Measurements from ENCODE around the gene RELL2. TPM values are rescaled to one million over a fixed set of nuclear protein-coding genes. Genes with fewer than 3 reads are reported as not detected.

RELL2 gene, protein sequence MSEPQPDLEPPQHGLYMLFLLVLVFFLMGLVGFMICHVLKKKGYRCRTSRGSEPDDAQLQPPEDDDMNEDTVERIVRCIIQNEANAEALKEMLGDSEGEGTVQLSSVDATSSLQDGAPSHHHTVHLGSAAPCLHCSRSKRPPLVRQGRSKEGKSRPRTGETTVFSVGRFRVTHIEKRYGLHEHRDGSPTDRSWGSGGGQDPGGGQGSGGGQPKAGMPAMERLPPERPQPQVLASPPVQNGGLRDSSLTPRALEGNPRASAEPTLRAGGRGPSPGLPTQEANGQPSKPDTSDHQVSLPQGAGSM
- 4.3 TPM for polyA plus RNA-seq (2013, experiment 1 of 2)
- 4.2 TPM for polyA plus RNA-seq (2013, experiment 2 of 2)

DNA sequence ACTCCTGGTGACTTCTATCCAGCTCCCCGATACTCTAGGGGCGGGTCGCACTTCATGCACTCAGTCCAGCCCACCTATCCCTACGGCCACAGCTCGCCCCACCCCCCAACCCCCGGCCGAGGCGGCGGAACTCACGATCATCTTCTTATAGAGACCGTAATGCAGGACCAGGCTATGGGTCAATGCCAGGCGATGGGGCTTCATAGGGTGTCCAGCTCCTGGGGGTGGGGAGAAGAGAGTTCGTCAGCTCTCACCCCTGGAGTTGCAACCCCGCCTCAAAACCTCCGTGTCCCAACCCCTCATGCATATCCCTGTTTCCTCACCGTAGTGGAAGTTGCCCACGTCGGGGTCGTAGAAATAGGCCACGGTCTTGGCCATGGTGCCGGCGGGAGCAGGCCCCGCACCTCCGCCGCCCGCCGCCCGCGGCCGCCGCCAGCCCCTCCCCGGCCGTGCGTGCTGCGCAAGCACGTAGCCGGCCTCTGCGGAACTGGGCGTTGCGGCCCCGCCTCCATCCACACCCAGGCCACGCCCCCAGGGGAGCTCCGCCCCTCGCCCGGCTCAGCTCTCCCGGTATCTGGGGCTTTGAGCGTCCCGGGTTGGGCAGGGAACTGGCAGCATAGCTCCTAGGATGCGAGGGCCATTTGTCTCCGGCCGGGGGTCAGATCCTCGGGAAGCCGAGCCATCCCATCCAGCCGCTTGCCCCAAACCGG, at the start of gene RELL2, which contains the start of gene HDAC3:
Gene RELL2, plus strand, starts transcription at position 585 of the 710 bp plus-strand sequence. CDS start 1,229 bp downstream, outside the sequence.
Gene HDAC3, minus strand, starts transcription at position 437 of the 710 bp plus-strand sequence. Its CDS starts 59 bp downstream, at position 378.
- H3K4me2 ChIP-seq (ENCODE audit: low read length), result peak within 1 kb of the TSS; percentile 85
- H3K4me1 ChIP-seq (ENCODE audit: control insufficient read depth, low read depth, low read length), result no peaks in the 10 kb centered on the region
- H2BK15ac ChIP-seq (replicated peaks; ENCODE audit: low read depth), result no peak within 1 kb of the TSS
- H2AK5ac ChIP-seq (ENCODE audit: low read length), result no peak within 1 kb of the TSS
- peaks cover 14% of the 10 kb centered on the region for H3K79me1 ChIP-seq (ENCODE audit: low read length)
- H3K36me3 ChIP-seq (ENCODE audit: control insufficient read depth, insufficient read depth, low read length), result no peaks in the 10 kb centered on the region
- H3K27me3 ChIP-seq (ENCODE audit: insufficient read depth, low read length, poor library complexity), result no peaks in the 10 kb centered on the region
- WGBS (ENCODE audit: extremely low coverage, insufficient coverage, low lambda C conversion rate), result no CpG with 5 or more reads among the region's 55 CpGs
- peaks cover 25% of the 10 kb centered on the region for H3K79me2 ChIP-seq (ENCODE audit: control insufficient read depth, insufficient read depth, low read length)
- H4K5ac ChIP-seq (ENCODE audit: low read length), result no peak within 1 kb of the TSS
- H3K9ac ChIP-seq (ENCODE audit: low read length), result peak within 1 kb of the TSS; percentile 88
- H2BK120ac ChIP-seq (ENCODE audit: low read depth, low read length), result no peak within 1 kb of the TSS
- no peak within 1 kb of the TSS for H3K4ac ChIP-seq (ENCODE audit: low read depth, low read length)
- H3K4me3 ChIP-seq (ENCODE audit: low read length), result peak within 1 kb of the TSS; percentile 80
- peak within 1 kb of the TSS; percentile 32 for H3K27ac ChIP-seq (ENCODE audit: low read depth, low read length)
- H2BK5ac ChIP-seq (ENCODE audit: low read length), result peak within 1 kb of the TSS; percentile 21
- H3K56ac ChIP-seq (ENCODE audit: low read length), result peak within 1 kb of the TSS; percentile 94
- H3K23ac ChIP-seq (ENCODE audit: low read length), result peak within 1 kb of the TSS; percentile 48
- H4K8ac ChIP-seq (ENCODE audit: low read depth, low read length), result no peak within 1 kb of the TSS
- peak; percentile 95 for DNase-seq
- H3K18ac ChIP-seq (ENCODE audit: low read length), result peak within 1 kb of the TSS; percentile 33

DNA sequence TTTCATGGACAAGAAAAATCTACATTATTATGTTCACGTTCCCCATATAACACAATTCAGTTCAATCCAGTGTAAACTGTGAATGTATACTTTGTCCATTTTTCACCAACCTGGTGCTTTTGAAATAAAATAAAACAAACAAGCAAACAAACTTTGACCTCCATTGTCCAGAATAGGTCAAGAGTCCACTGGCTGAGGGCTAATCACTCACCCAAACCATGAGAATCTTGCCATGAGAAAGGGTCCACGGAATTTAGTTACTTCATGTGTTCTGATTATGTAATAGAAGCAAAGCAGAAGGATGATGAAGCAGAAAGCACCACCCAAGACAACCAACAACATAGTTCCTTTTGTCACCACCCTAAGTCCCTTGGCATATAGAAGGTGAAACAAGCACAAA, 46.7 kb upstream of the RELL2 start:
- Histone ChIP-seq H2BK120ac (ENCODE audit: low read depth, low read length) (no peak overlapping the region), H3K27ac (ENCODE audit: low read depth, low read length) (no peak overlapping the region), H3K23ac (ENCODE audit: low read length) (no peak overlapping the region), H3K56ac (ENCODE audit: low read length) (no peak overlapping the region), H3K4me1 (ENCODE audit: control insufficient read depth, low read depth, low read length) (no peaks in the 10 kb centered on the region), H2BK15ac (replicated peaks; ENCODE audit: low read depth) (no peak overlapping the region), H3K79me1 (ENCODE audit: low read length) (peaks cover 17% of the 10 kb centered on the region), H3K27me3 (ENCODE audit: insufficient read depth, low read length, poor library complexity) (no peaks in the 10 kb centered on the region), H3K4me2 (ENCODE audit: low read length) (no peak overlapping the region), H3K4ac (ENCODE audit: low read depth, low read length) (no peak overlapping the region), H2AK5ac (ENCODE audit: low read length) (no peak overlapping the region), H3K9ac (ENCODE audit: low read length) (no peak overlapping the region), H3K79me2 (ENCODE audit: control insufficient read depth, insufficient read depth, low read length) (peaks cover 23% of the 10 kb centered on the region), H4K5ac (ENCODE audit: low read length) (no peak overlapping the region), H2BK5ac (ENCODE audit: low read length) (no peak overlapping the region), H4K8ac (ENCODE audit: low read depth, low read length) (no peak overlapping the region), H3K18ac (ENCODE audit: low read length) (no peak overlapping the region), H3K4me3 (ENCODE audit: low read length) (no peak overlapping the region), H3K36me3 (ENCODE audit: control insufficient read depth, insufficient read depth, low read length) (no peaks in the 10 kb centered on the region)
- DNase-seq, result no peak
- WGBS (ENCODE audit: extremely low coverage, insufficient coverage, low lambda C conversion rate), result no CpG with 5 or more reads among the region's 2 CpGs

DNA sequence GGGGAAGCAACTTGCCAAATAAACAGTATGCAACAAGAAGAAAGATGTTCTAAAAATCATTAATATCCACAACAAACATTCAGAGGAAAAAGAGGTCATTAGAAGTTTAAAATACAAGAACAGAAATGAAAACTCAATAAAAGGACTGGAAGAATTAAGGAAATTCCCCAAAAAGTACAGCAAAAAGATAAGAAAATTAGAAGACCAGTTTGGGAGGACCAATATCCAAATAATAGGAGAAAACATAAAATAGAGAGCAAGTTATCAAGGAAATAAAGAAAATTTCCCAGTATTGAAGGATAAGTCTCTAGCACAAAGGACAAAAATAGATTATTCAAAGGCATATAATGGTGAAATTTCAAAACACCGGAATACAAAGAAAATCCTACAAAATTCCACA, 39.9 kb upstream of the RELL2 start:
- Histone ChIP-seq H2BK15ac (replicated peaks; ENCODE audit: low read depth) (no peak overlapping the region), H3K27ac (ENCODE audit: low read depth, low read length) (no peak overlapping the region), H3K18ac (ENCODE audit: low read length) (no peak overlapping the region), H3K36me3 (ENCODE audit: control insufficient read depth, insufficient read depth, low read length) (no peaks in the 10 kb centered on the region), H2BK120ac (ENCODE audit: low read depth, low read length) (no peak overlapping the region), H3K4me3 (ENCODE audit: low read length) (no peak overlapping the region), H3K27me3 (ENCODE audit: insufficient read depth, low read length, poor library complexity) (no peaks in the 10 kb centered on the region), H2AK5ac (ENCODE audit: low read length) (no peak overlapping the region), H3K4me2 (ENCODE audit: low read length) (no peak overlapping the region), H4K5ac (ENCODE audit: low read length) (no peak overlapping the region), H4K8ac (ENCODE audit: low read depth, low read length) (no peak overlapping the region), H3K4me1 (ENCODE audit: control insufficient read depth, low read depth, low read length) (no peaks in the 10 kb centered on the region), H3K23ac (ENCODE audit: low read length) (no peak overlapping the region), H3K4ac (ENCODE audit: low read depth, low read length) (no peak overlapping the region), H3K79me2 (ENCODE audit: control insufficient read depth, insufficient read depth, low read length) (peaks cover 32% of the 10 kb centered on the region), H3K79me1 (ENCODE audit: low read length) (peaks cover 18% of the 10 kb centered on the region), H3K9ac (ENCODE audit: low read length) (no peak overlapping the region), H2BK5ac (ENCODE audit: low read length) (no peak overlapping the region), H3K56ac (ENCODE audit: low read length) (no peak overlapping the region)
- no peak for DNase-seq
- no CpG with 5 or more reads among the region's 1 CpG for WGBS (ENCODE audit: extremely low coverage, insufficient coverage, low lambda C conversion rate)

DNA sequence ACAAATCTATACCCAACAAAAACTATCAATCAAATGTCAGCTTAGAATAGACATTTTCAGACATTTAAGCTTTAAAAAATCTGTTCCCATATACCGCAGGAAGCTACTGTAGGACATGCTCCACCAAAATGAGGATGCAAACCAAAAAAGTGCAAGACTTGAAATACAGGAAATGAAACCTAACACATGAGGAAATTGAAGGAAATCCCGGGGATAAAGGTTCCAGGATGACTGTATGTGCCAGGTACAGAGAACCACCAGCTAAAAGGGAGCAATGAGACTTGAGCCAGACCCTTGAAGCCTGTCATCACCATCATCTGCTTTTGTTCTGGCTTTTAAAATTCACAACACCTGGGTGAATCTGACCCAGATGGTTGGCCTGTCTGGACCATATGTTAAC, 39.4 kb upstream of the RELL2 start:
- no peak overlapping the region for H3K27ac ChIP-seq (ENCODE audit: low read depth, low read length)
- no peaks in the 10 kb centered on the region for H3K27me3 ChIP-seq (ENCODE audit: insufficient read depth, low read length, poor library complexity)
- WGBS (ENCODE audit: extremely low coverage, insufficient coverage, low lambda C conversion rate), result no CpG with 5 or more reads among the region's 2 CpGs
- no peak overlapping the region for H4K8ac ChIP-seq (ENCODE audit: low read depth, low read length)
- no peak overlapping the region for H3K4me3 ChIP-seq (ENCODE audit: low read length)
- no peak overlapping the region for H3K56ac ChIP-seq (ENCODE audit: low read length)
- no peak overlapping the region for H2BK120ac ChIP-seq (ENCODE audit: low read depth, low read length)
- no peak overlapping the region for H2BK5ac ChIP-seq (ENCODE audit: low read length)
- no peak overlapping the region for H3K4me2 ChIP-seq (ENCODE audit: low read length)
- no peak for DNase-seq
- no peak overlapping the region for H3K23ac ChIP-seq (ENCODE audit: low read length)
- H2AK5ac ChIP-seq (ENCODE audit: low read length), result no peak overlapping the region
- no peaks in the 10 kb centered on the region for H3K36me3 ChIP-seq (ENCODE audit: control insufficient read depth, insufficient read depth, low read length)
- H3K79me2 ChIP-seq (ENCODE audit: control insufficient read depth, insufficient read depth, low read length), result peaks cover 36% of the 10 kb centered on the region
- no peaks in the 10 kb centered on the region for H3K4me1 ChIP-seq (ENCODE audit: control insufficient read depth, low read depth, low read length)
- no peak overlapping the region for H3K18ac ChIP-seq (ENCODE audit: low read length)
- H3K4ac ChIP-seq (ENCODE audit: low read depth, low read length), result no peak overlapping the region
- no peak overlapping the region for H3K9ac ChIP-seq (ENCODE audit: low read length)
- H2BK15ac ChIP-seq (replicated peaks; ENCODE audit: low read depth), result no peak overlapping the region
- H4K5ac ChIP-seq (ENCODE audit: low read length), result no peak overlapping the region
- peaks cover 20% of the 10 kb centered on the region for H3K79me1 ChIP-seq (ENCODE audit: low read length)

DNA sequence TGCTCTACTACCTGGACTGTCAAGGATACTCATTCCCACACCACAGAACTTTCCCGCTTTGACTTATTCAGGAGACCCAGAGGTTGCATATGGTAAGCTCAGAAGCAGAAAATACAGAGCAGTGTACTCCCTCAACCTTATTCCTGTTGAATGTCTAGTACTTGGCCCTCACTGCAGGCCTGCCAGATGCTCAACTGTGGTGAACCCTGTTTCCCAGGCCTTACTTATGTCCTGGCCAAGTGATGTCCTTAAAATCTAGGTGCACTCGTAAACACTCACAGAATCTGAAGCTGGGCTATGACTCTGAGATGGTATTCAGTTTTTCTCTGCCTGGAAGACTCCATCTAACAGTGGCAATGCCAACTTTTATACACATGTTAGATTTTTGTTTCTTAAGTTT, 39.0 kb upstream of the RELL2 start:
- H3K23ac ChIP-seq (ENCODE audit: low read length), result no peak overlapping the region
- H3K79me2 ChIP-seq (ENCODE audit: control insufficient read depth, insufficient read depth, low read length), result peaks cover 39% of the 10 kb centered on the region
- H3K18ac ChIP-seq (ENCODE audit: low read length), result no peak overlapping the region
- no peak overlapping the region for H2BK15ac ChIP-seq (replicated peaks; ENCODE audit: low read depth)
- no peak overlapping the region for H3K27ac ChIP-seq (ENCODE audit: low read depth, low read length)
- no peak overlapping the region for H4K8ac ChIP-seq (ENCODE audit: low read depth, low read length)
- H2BK5ac ChIP-seq (ENCODE audit: low read length), result no peak overlapping the region
- H3K56ac ChIP-seq (ENCODE audit: low read length), result no peak overlapping the region
- DNase-seq, result no peak
- no CpG with 5 or more reads among the region's 2 CpGs for WGBS (ENCODE audit: extremely low coverage, insufficient coverage, low lambda C conversion rate)
- H3K4me1 ChIP-seq (ENCODE audit: control insufficient read depth, low read depth, low read length), result no peaks in the 10 kb centered on the region
- no peak overlapping the region for H2AK5ac ChIP-seq (ENCODE audit: low read length)
- H3K9ac ChIP-seq (ENCODE audit: low read length), result no peak overlapping the region
- no peaks in the 10 kb centered on the region for H3K27me3 ChIP-seq (ENCODE audit: insufficient read depth, low read length, poor library complexity)
- H3K4ac ChIP-seq (ENCODE audit: low read depth, low read length), result no peak overlapping the region
- H4K5ac ChIP-seq (ENCODE audit: low read length), result no peak overlapping the region
- peaks cover 22% of the 10 kb centered on the region for H3K79me1 ChIP-seq (ENCODE audit: low read length)
- H3K4me2 ChIP-seq (ENCODE audit: low read length), result no peak overlapping the region
- H3K36me3 ChIP-seq (ENCODE audit: control insufficient read depth, insufficient read depth, low read length), result no peaks in the 10 kb centered on the region
- H3K4me3 ChIP-seq (ENCODE audit: low read length), result no peak overlapping the region
- no peak overlapping the region for H2BK120ac ChIP-seq (ENCODE audit: low read depth, low read length)

Data from mesendoderm (in vitro differentiated cells).